Fibroblast of lung (primary cell): Measurements from ENCODE around the gene LLPH.

Source experiments
- CTCF ChIP-seq, 2 donors: IDR thresholded peaks in 1 of 2; conservative IDR thresholded peaks in 1 of 2; 1 replicate in 1 of 2; 2 replicates in 1 of 2; pipeline ENCODE4 v1.5.1; 2011 to 2012; ENCODE audit warnings: low read length in 2 of 2, control low read depth in 1 of 2, inconsistent platforms in 1 of 2, low read depth in 1 of 2, mild to moderate bottlenecking in 1 of 2
- EZH2 ChIP-seq: IDR thresholded peaks from 2 replicates; pipeline ENCODE4 v1.5.1; 2012; ENCODE audit warnings: low read length, control low read depth, mild to moderate bottlenecking; ENCODE audit errors: missing control alignments

GRCh38 chr12:66072135-66072534, 58.4 kb downstream of the LLPH start:
- TF ChIP-seq CTCF (conservative IDR thresholded peaks at IDR 0.05 in 1 of 2, IDR thresholded peaks at IDR 0.05 in 1 of 2; ENCODE audit: low read depth in 1 of 2, low read length in 2 of 2) (no peak), EZH2 (no peak)
